Measurements from ENCODE around the gene HCN4. TPM values are rescaled to one million over a fixed set of nuclear protein-coding genes. Genes with fewer than 3 reads are reported as not detected.

Gene HCN4
- total and polyA plus RNA-seq, 2 donors: 0.05 to 0.07 TPM

DNA sequence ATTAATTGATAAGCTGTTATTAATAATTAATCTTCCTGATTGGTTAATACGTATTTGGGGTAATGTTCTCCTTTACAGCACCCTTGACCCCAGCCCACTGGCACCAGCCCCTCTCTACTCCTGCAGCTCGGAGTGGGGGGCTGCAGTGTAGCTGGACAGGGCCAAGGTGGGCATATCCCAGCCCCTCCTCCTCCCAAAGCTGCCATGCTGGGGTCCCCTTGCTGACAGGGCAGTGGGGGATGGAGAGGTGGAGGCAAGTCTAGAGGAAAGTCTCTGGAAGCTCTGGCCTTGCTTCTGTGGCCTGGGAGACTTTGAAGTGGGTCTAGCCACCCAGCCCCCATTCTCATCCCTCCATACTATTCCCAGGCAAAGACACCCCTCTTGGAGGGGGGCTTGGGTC lies 35.8 kb downstream of the HCN4 start:
- H3K27ac ChIP-seq (ENCODE audit: low read depth in 1 of 2, low read length in 1 of 2): no peak overlapping the region
- WGBS: 90% methylated on average over 2 of the region's 2 CpGs
- no peak for DNase-seq (ENCODE audit: low read depth in 6 of 9, low spot score in 9 of 9)

GRCh38 chr15:73331991-73332925 lies 36.5 kb downstream of the HCN4 start:
- H3K4me1 ChIP-seq (ENCODE audit: control insufficient read depth in 2 of 2, insufficient read depth in 2 of 2, low read length in 2 of 2): no peaks in the 10 kb centered on the region
- no peaks in the 10 kb centered on the region for H3K27me3 ChIP-seq (ENCODE audit: control insufficient read depth in 2 of 2, insufficient read depth in 1 of 2, low read length in 1 of 2)
- H3K9me3 ChIP-seq (ENCODE audit: control insufficient read depth in 2 of 2, insufficient read depth in 1 of 2, low read length in 1 of 2): no peaks in the 10 kb centered on the region
- 94% methylated on average over 19 of the region's 19 CpGs for WGBS
- no peak for DNase-seq (ENCODE audit: low read depth in 6 of 9, low spot score in 9 of 9)
- no peak overlapping the region for H3K27ac ChIP-seq (ENCODE audit: low read depth in 1 of 2, low read length in 1 of 2)
- no peak overlapping the region for H3K4me3 ChIP-seq (ENCODE audit: low read length in 2 of 2)
- no peaks in the 10 kb centered on the region for H3K36me3 ChIP-seq (ENCODE audit: control insufficient read depth in 2 of 2, insufficient read depth in 2 of 2, low read length in 1 of 2)

More for the DNA sequence above, 35.8 kb downstream of the HCN4 start:
- Histone ChIP-seq H3K4me1 (ENCODE audit: control insufficient read depth in 2 of 2, insufficient read depth in 2 of 2, low read length in 2 of 2) (no peaks in the 10 kb centered on the region), H3K9me3 (ENCODE audit: control insufficient read depth in 2 of 2, insufficient read depth in 1 of 2, low read length in 1 of 2) (no peaks in the 10 kb centered on the region), H3K36me3 (ENCODE audit: control insufficient read depth in 2 of 2, insufficient read depth in 2 of 2, low read length in 1 of 2) (no peaks in the 10 kb centered on the region), H3K4me3 (ENCODE audit: low read length in 2 of 2) (no peak overlapping the region), H3K27me3 (ENCODE audit: control insufficient read depth in 2 of 2, insufficient read depth in 1 of 2, low read length in 1 of 2) (no peaks in the 10 kb centered on the region)

- no peaks in the 10 kb centered on the region for H3K36me3 ChIP-seq (ENCODE audit: control insufficient read depth in 2 of 2, insufficient read depth in 2 of 2, low read length in 1 of 2)
- no peaks in the 10 kb centered on the region for H3K9me3 ChIP-seq (ENCODE audit: control insufficient read depth in 2 of 2, insufficient read depth in 1 of 2, low read length in 1 of 2)
- no peak overlapping the region for H3K4me3 ChIP-seq (ENCODE audit: low read length in 2 of 2)
- no peak overlapping the region for H3K27ac ChIP-seq (ENCODE audit: low read depth in 1 of 2, low read length in 1 of 2)
- no peaks in the 10 kb centered on the region for H3K27me3 ChIP-seq (ENCODE audit: control insufficient read depth in 2 of 2, insufficient read depth in 1 of 2, low read length in 1 of 2)
- WGBS: 93% methylated on average over 5 of the region's 5 CpGs
- DNase-seq (ENCODE audit: low read depth in 6 of 9, low spot score in 9 of 9): no peak
- H3K4me1 ChIP-seq (ENCODE audit: control insufficient read depth in 2 of 2, insufficient read depth in 2 of 2, low read length in 2 of 2): no peaks in the 10 kb centered on the region
These were observed 37.3 kb downstream of the HCN4 start for GRCh38 chr15:73331501-73331900.

- no peak overlapping the region for H3K4me3 ChIP-seq (ENCODE audit: low read length in 2 of 2)
- no peaks in the 10 kb centered on the region for H3K4me1 ChIP-seq (ENCODE audit: control insufficient read depth in 2 of 2, insufficient read depth in 2 of 2, low read length in 2 of 2)
- no peaks in the 10 kb centered on the region for H3K27me3 ChIP-seq (ENCODE audit: control insufficient read depth in 2 of 2, insufficient read depth in 1 of 2, low read length in 1 of 2)
- H3K9me3 ChIP-seq (ENCODE audit: control insufficient read depth in 2 of 2, insufficient read depth in 1 of 2, low read length in 1 of 2): no peaks in the 10 kb centered on the region
- no peak overlapping the region for H3K27ac ChIP-seq (ENCODE audit: low read depth in 1 of 2, low read length in 1 of 2)
- WGBS: 94% methylated on average over 15 of the region's 15 CpGs
- DNase-seq (ENCODE audit: low read depth in 6 of 9, low spot score in 9 of 9): no peak
- H3K36me3 ChIP-seq (ENCODE audit: control insufficient read depth in 2 of 2, insufficient read depth in 2 of 2, low read length in 1 of 2): no peaks in the 10 kb centered on the region
These were observed 38.3 kb downstream of the HCN4 start for GRCh38 chr15:73330206-73331051.

- Histone ChIP-seq H3K36me3 (ENCODE audit: control insufficient read depth in 2 of 2, insufficient read depth in 2 of 2, low read length in 1 of 2) (no peaks in the 10 kb centered on the region), H3K4me3 (ENCODE audit: low read length in 2 of 2) (no peak overlapping the region), H3K27me3 (ENCODE audit: control insufficient read depth in 2 of 2, insufficient read depth in 1 of 2, low read length in 1 of 2) (no peaks in the 10 kb centered on the region), H3K27ac (ENCODE audit: low read depth in 1 of 2, low read length in 1 of 2) (no peak overlapping the region), H3K4me1 (ENCODE audit: control insufficient read depth in 2 of 2, insufficient read depth in 2 of 2, low read length in 2 of 2) (no peaks in the 10 kb centered on the region), H3K9me3 (ENCODE audit: control insufficient read depth in 2 of 2, insufficient read depth in 1 of 2, low read length in 1 of 2) (no peaks in the 10 kb centered on the region)
- DNase-seq (ENCODE audit: low read depth in 6 of 9, low spot score in 9 of 9): no peak
- WGBS: 96% methylated on average over 21 of the region's 21 CpGs
These were observed 39.1 kb downstream of the HCN4 start for GRCh38 chr15:73329501-73330200.

DNA sequence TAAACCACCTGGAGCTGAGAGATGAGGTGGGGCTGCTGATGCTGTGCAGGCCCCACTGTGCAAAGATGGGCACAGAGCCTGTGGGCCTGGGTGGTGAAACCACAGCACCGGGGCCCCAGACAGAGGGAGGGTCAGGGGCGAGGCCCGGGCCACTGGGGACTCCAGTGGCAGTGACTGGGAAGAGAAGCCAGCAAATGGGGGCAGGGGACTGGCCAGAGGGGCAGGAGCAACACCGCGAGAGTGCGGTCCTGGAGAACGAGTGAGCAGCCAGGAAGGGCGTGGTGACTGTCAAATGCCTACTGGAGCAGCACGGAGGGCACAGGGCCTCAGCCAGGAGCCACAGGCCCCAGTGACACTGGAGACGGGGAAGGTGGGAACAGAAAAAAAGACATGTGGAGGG lies 39.8 kb downstream of the HCN4 start:
- Histone ChIP-seq H3K27ac (ENCODE audit: low read depth in 1 of 2, low read length in 1 of 2) (no peak overlapping the region), H3K36me3 (ENCODE audit: control insufficient read depth in 2 of 2, insufficient read depth in 2 of 2, low read length in 1 of 2) (no peaks in the 10 kb centered on the region), H3K9me3 (ENCODE audit: control insufficient read depth in 2 of 2, insufficient read depth in 1 of 2, low read length in 1 of 2) (no peaks in the 10 kb centered on the region), H3K4me3 (ENCODE audit: low read length in 2 of 2) (no peak overlapping the region), H3K27me3 (ENCODE audit: control insufficient read depth in 2 of 2, insufficient read depth in 1 of 2, low read length in 1 of 2) (no peaks in the 10 kb centered on the region), H3K4me1 (ENCODE audit: control insufficient read depth in 2 of 2, insufficient read depth in 2 of 2, low read length in 2 of 2) (no peaks in the 10 kb centered on the region)
- WGBS: 86% methylated on average over 10 of the region's 10 CpGs
- DNase-seq (ENCODE audit: low read depth in 6 of 9, low spot score in 9 of 9): no peak

DNA sequence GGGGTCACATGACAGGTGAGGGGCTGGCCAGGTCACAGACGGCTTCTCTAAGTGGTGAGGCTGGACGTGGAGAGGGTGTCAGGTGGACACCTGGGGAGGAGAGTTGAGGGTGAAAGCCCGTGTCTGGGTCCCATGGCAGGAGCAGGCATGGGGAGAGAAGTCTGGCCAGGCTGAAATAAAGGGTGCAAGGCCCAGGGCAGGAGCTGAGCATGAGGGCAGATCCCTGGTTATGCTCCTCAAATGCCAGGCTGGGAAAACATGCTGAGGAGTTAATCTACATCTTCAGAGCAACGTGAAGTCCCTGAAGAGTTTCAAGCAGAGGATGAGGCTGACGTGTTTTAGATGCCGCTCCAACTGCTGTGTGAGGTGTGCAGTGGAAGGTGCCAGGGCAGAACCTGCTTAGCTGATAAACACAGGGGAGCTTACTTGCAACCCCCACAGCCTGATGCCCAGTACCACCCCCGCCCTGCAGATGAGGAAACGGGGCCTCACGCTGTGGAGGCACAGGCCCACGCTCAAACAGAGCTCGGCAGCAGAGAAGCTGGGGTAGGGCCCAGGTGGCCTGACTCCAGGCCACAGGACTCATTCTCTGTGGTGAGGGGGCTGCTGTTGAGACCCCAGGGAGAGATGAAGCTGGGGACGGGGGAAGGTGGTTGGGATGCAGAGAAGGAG lies 40.5 kb downstream of the HCN4 start:
- no peak for DNase-seq (ENCODE audit: low read depth in 6 of 9, low spot score in 9 of 9)
- H3K4me3 ChIP-seq (ENCODE audit: low read length in 2 of 2): no peak overlapping the region
- no peaks in the 10 kb centered on the region for H3K4me1 ChIP-seq (ENCODE audit: control insufficient read depth in 2 of 2, insufficient read depth in 2 of 2, low read length in 2 of 2)
- H3K36me3 ChIP-seq (ENCODE audit: control insufficient read depth in 2 of 2, insufficient read depth in 2 of 2, low read length in 1 of 2): no peaks in the 10 kb centered on the region
- no peaks in the 10 kb centered on the region for H3K27me3 ChIP-seq (ENCODE audit: control insufficient read depth in 2 of 2, insufficient read depth in 1 of 2, low read length in 1 of 2)
- WGBS: 88% methylated on average over 12 of the region's 12 CpGs
- no peak overlapping the region for H3K27ac ChIP-seq (ENCODE audit: low read depth in 1 of 2, low read length in 1 of 2)
- no peaks in the 10 kb centered on the region for H3K9me3 ChIP-seq (ENCODE audit: control insufficient read depth in 2 of 2, insufficient read depth in 1 of 2, low read length in 1 of 2)

DNA sequence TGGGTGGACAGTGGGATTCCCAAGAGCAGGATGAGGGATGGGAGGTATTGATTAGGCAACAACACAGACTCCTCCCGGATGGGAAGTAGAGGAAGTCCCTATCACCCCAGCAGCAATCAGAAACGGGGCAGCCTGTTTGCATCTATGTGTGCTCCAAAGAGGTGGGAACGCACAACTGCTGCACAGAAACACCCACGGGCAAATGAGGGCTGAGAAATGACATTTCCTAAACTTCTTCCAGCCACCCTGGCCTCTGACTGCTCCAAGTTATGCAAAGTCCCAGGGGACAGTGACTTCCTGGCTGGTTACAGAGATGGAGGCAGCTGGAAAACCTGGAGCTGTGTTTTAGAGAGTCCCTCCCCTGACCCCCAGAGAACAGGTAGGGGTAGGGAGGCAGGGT lies 42.6 kb downstream of the HCN4 start:
- Histone ChIP-seq H3K4me1 (ENCODE audit: control insufficient read depth in 2 of 2, insufficient read depth in 2 of 2, low read length in 2 of 2) (no peaks in the 10 kb centered on the region), H3K36me3 (ENCODE audit: control insufficient read depth in 2 of 2, insufficient read depth in 2 of 2, low read length in 1 of 2) (no peaks in the 10 kb centered on the region), H3K4me3 (ENCODE audit: low read length in 2 of 2) (no peak overlapping the region), H3K27ac (ENCODE audit: low read depth in 1 of 2, low read length in 1 of 2) (no peak overlapping the region), H3K9me3 (ENCODE audit: control insufficient read depth in 2 of 2, insufficient read depth in 1 of 2, low read length in 1 of 2) (no peaks in the 10 kb centered on the region), H3K27me3 (ENCODE audit: control insufficient read depth in 2 of 2, insufficient read depth in 1 of 2, low read length in 1 of 2) (no peaks in the 10 kb centered on the region)
- 41% methylated on average over 4 of the region's 4 CpGs for WGBS
- DNase-seq (ENCODE audit: low read depth in 6 of 9, low spot score in 9 of 9): no peak
